ENCODE results near the gene CRTAC1.

Gene CRTAC1

DNA sequence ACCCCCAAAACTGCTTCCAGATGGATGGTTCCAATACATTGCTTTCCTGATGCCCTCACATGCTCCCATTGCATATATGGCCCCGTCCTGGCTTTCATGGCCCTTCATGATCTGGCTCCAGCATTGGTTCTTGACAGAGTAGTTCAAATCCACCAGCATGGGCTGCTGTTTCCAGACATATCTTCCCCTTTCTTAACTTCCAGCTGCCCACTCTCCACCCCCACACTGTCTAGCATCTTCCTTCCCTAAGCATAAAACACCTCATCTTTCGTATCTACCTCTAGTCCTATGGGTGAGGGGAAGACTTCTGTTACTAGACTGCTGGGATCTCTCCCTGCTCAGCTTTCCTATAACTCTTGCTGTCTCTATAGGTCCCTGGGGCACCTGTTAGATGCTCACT, 194.0 kb downstream of the CRTAC1 start:
- TF ChIP-seq, protein P1, sequence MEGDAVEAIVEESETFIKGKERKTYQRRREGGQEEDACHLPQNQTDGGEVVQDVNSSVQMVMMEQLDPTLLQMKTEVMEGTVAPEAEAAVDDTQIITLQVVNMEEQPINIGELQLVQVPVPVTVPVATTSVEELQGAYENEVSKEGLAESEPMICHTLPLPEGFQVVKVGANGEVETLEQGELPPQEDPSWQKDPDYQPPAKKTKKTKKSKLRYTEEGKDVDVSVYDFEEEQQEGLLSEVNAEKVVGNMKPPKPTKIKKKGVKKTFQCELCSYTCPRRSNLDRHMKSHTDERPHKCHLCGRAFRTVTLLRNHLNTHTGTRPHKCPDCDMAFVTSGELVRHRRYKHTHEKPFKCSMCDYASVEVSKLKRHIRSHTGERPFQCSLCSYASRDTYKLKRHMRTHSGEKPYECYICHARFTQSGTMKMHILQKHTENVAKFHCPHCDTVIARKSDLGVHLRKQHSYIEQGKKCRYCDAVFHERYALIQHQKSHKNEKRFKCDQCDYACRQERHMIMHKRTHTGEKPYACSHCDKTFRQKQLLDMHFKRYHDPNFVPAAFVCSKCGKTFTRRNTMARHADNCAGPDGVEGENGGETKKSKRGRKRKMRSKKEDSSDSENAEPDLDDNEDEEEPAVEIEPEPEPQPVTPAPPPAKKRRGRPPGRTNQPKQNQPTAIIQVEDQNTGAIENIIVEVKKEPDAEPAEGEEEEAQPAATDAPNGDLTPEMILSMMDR (conservative IDR thresholded peaks at IDR 0.05) = no peak
- no peak overlapping the region for H3K27ac ChIP-seq

DNA sequence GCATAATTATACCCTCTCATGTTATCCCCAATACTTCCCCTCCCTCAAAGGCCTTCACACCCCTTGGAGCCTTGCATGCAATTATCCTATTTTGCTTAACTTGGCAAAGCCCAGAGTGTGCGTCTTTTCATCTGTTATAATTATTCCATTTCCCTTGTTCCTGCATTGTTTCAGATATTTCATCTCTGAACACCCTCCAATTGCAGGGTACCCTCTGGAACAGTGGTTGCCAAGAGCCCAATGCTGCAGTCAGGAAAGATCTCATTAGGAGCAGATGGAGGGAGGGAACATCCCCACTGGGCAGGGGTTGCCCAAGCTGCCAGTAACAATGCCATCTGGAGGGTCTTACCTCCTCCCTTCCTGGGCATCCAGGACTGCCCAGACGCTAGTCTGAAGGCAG, 199.2 kb downstream of the CRTAC1 start:
- TF ChIP-seq, protein P1 (conservative IDR thresholded peaks at IDR 0.05) = no peak
- peak overlapping the region; percentile 53; the same call in 1 of the 2 replicates for H3K27ac ChIP-seq

DNA sequence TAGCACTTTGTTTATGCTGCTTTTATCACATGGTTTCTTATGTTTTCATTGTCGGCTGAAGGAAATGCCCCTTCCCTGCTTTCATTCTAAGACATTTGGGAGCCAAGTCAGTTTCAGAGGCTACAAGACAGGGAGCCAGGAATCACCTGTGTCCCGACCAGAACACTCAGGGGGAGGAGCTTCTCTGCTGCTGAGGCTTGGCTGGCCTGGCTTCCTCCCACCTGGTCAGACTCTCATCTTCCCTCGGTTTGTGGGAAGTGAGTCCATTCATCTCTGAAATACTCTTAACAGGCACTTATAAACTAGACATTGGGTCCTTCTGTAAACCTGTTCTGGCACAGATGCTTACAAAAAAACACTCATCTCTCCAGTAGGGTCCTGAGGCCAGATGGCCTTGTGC, 200.4 kb downstream of the CRTAC1 start:
- H3K27ac ChIP-seq = peak overlapping the region; percentile 53
- TF ChIP-seq, protein P1 (conservative IDR thresholded peaks at IDR 0.05) = no peak

DNA sequence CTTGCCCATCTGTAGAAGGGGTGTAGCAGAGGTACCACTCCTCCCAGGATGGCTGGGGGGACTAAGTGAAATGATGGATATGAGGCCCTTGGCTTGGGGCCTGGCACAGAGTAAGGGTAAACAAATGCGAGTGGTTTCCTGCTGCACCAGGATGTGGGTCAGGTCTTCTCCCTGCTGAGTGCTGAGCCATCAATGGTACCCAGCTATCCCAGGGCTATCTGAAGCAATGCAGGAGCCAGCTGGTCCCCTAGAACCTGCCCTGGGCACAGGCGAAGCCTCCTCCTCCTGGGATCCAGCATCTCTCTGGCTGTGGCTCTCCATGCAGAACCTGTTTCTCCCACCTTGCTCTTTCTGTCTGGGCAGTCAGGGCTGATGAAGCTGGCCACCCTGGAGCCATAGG, 201.7 kb downstream of the CRTAC1 start:
- TF ChIP-seq, protein P1 (conservative IDR thresholded peaks at IDR 0.05) = no peak
- no peak overlapping the region for H3K27ac ChIP-seq

DNA sequence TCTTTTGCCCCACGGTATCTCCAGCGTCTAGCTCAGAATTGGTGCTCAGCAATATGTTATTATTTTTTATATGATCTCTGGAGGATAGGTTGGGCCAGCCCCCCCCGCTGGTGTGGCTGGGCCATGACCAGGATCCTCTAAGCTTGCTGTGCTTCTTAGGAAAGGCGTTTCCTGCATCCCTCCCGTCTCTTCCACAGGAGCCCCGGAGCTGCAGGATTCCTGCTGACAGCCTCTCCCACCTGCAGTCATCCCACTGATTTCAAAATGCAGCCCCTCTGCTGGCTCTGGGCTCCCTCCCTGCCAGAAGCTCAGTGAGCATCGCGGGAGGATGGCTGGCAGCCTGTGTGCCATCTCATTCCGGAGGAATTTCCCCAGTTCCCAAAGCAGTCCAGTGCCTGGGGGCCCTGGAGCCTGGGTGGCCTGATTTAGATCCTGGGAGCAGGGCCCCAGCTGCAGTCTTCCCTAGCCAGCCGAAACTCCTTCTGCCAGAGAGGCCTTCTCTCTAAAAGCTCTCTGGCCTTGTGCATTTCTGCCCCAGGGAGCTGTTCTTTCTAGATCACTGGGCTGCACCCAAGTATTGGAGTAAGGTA, 202.6 kb downstream of the CRTAC1 start:
- TF ChIP-seq, protein P1 (conservative IDR thresholded peaks at IDR 0.05) = no peak

DNA sequence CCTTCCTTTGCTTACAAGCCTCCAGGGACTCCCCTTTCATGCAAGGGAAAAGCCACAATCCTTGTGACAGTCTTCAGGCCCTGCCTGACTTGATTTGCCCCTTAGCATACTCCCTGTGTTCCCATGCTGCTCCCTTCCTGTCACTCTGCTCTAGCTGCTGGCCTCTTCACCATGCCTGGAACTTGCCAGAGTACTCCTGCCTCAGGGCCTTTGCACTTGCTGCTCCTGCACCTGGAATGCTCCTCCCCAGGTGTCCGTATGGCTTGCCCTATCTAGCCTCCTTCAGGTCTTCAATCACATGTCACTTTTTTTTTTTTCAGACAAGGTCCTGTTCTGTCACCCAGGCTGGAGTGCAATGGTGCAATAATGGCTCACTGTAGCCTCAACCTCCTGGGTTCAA, 203.5 kb downstream of the CRTAC1 start:
- TF ChIP-seq, protein P1 (conservative IDR thresholded peaks at IDR 0.05) = no peak
- no peak overlapping the region for H3K27ac ChIP-seq

More for the DNA sequence above, 202.6 kb downstream of the CRTAC1 start:
- H3K27ac ChIP-seq = no peak overlapping the region

DNA sequence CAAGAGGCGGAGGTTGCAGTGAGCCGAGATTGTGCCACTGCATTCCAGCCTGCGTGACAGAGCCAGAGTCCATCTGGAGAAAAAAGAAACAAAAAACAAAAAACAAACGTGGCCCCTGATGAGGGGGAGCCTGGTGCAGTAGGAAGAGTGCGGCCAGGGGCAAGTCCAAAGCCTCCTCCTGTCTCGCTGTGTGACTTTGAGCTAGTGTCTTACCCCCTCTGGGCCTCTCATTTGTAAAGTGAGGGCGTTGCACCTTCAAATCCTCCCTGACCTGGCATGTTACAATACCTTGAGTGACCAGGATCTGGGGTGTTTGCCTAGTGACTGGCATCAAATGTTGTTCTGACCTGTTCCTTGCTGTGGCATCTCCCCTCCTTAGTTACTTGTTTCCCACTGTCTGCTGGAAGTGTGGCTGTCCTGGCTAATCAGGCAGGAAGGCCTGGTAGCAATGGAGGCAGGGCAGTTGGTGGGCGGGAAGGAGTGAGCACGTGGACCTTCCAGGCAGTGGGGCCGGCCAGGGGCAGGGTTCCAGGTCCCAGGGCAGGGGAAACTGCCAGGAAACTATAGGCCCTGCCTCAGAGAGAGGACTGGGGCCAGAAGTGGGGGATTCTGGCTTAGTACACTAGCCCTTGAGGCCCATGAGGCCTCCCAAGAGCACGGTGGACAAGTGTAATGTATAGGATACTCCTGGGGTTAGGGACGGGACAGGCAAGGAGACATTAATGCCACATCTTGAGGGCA, 205.2 kb downstream of the CRTAC1 start:
- H3K27ac ChIP-seq = no peak overlapping the region
- TF ChIP-seq, protein P1 (conservative IDR thresholded peaks at IDR 0.05) = no peak
